Measurements from ENCODE around the gene FOXJ2. TPM values are rescaled to one million over a fixed set of nuclear protein-coding genes. Genes with fewer than 3 reads are reported as not detected.
"Not testable (repeated sequence)": the region's sequence is repeated elsewhere in the genome, so short reads cannot be mapped to it uniquely, and the experiment has no call there.

Gene FOXJ2
- total RNA-seq, 3 donors from 2014 or later: 11.1 to 14.2 (median 13.4) TPM

DNA sequence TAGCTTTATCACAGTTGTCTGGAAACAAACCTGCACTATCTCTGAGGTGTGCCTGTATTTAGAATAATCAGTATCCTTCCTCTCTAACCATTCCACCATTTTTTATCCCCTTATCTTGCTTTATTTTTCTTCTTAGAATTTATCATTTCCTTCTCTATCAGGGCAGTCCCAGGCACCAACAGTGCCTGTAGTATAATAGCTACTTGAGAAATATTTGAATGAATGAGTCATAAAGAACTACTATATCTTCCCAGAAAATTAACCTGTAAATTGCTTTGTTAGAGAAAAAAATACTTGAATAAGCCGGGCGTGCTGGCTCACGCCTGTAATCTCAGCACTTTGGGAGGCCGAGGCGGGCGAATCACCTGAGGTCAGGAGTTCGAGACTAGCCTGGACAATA lies 21.2 kb upstream of the FOXJ2 start:
- H3K4me1 ChIP-seq: no peaks in the 10 kb centered on the region
- H3K4me3 ChIP-seq: no peak overlapping the region
- no peaks in the 10 kb centered on the region for H3K9me3 ChIP-seq
- intact Hi-C loops (cut with DNase I; ENCODE audit: low total_unique reads): no loop called here
- H3K27ac ChIP-seq: no peak overlapping the region
- H3K36me3 ChIP-seq: no peaks in the 10 kb centered on the region
- TF ChIP-seq POLR2A (IDR thresholded peaks at IDR 0.05) (no peak), POLR2AphosphoS5 (IDR thresholded peaks at IDR 0.05) (no peak)
- peaks cover 0 to 18% of the 10 kb centered on the region in 2 donors for H3K27me3 ChIP-seq
- no peak for DNase-seq (ENCODE audit: low spot score in 2 of 2)

DNA sequence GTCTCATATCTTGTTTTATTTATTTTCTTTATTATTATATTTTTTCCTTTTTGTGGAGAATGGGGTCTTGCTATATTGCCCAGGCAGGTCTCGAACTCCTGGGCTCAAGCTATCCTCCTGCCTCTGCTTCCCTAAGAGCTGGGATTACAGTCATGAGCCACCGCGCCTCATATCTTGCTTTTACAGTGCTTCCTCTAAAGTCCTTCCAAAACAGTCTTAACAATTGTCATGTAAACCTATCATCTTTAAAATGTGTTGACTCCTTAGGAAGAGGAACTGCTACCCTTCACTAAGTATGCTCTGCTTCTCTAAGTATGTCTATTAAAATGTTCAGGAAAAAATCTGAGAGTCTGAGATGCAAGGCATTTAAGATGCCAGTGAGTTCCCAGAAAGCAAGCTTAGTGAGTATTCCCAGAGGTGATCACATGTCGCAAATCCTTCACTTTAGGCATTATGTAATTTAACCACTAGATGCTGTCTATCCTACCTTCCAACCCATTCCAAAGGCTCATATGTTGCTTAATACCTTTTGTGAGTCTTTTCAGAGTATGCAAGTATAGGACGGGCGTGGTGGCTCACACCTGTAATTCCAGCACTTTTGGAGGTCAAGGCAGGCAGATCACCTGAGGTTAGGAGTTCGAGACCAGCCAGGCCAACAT lies 19.7 kb upstream of the FOXJ2 start:
- H3K4me1 ChIP-seq: no peaks in the 10 kb centered on the region
- no peaks in the 10 kb centered on the region for H3K9me3 ChIP-seq
- peaks cover 3 to 19% of the 10 kb centered on the region in 2 donors for H3K27me3 ChIP-seq
- no peak overlapping the region for H3K27ac ChIP-seq
- no peaks in the 10 kb centered on the region for H3K36me3 ChIP-seq
- DNase-seq (ENCODE audit: low spot score in 2 of 2): no peak
- no peak overlapping the region for H3K4me3 ChIP-seq
- intact Hi-C loops (cut with DNase I; ENCODE audit: low total_unique reads): no loop called here
- TF ChIP-seq POLR2AphosphoS5 (IDR thresholded peaks at IDR 0.05) (no peak), POLR2A (IDR thresholded peaks at IDR 0.05) (no peak)
- TF ChIP-seq, protein P1, sequence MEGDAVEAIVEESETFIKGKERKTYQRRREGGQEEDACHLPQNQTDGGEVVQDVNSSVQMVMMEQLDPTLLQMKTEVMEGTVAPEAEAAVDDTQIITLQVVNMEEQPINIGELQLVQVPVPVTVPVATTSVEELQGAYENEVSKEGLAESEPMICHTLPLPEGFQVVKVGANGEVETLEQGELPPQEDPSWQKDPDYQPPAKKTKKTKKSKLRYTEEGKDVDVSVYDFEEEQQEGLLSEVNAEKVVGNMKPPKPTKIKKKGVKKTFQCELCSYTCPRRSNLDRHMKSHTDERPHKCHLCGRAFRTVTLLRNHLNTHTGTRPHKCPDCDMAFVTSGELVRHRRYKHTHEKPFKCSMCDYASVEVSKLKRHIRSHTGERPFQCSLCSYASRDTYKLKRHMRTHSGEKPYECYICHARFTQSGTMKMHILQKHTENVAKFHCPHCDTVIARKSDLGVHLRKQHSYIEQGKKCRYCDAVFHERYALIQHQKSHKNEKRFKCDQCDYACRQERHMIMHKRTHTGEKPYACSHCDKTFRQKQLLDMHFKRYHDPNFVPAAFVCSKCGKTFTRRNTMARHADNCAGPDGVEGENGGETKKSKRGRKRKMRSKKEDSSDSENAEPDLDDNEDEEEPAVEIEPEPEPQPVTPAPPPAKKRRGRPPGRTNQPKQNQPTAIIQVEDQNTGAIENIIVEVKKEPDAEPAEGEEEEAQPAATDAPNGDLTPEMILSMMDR (IDR thresholded peaks at IDR 0.05): no peak

DNA sequence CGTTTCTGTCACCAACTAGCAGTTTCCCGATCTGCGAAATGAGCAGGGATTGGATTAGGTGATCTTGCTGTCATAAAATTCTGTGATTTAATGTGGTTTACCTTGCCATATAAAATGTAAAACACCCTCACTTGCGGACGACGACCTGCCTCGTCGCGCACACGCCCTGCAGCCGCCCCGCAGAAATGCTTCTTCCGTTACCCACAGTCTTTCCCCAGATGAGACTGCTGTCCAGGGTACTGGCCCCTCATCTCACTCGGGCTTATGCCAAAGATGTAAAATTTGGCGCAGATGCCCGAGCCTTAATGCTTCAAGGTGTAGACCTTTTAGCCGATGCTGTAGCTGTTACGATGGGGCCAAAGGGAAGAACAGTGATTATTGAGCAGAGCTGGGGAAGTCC lies 17.7 kb upstream of the FOXJ2 start:
- H3K27ac ChIP-seq: no peak overlapping the region
- intact Hi-C loops (cut with DNase I; ENCODE audit: low total_unique reads): no loop called here
- H3K27me3 ChIP-seq: peaks cover 3 to 35% of the 10 kb centered on the region in 2 donors
- no peaks in the 10 kb centered on the region for H3K4me1 ChIP-seq
- H3K9me3 ChIP-seq: no peaks in the 10 kb centered on the region
- H3K36me3 ChIP-seq: no peaks in the 10 kb centered on the region
- TF ChIP-seq POLR2A (IDR thresholded peaks at IDR 0.05) (no peak), POLR2AphosphoS5 (IDR thresholded peaks at IDR 0.05) (no peak)
- TF ChIP-seq, protein P1 (IDR thresholded peaks at IDR 0.05): no peak
- DNase-seq (ENCODE audit: low spot score in 2 of 2): no peak
- no peak overlapping the region for H3K4me3 ChIP-seq

DNA sequence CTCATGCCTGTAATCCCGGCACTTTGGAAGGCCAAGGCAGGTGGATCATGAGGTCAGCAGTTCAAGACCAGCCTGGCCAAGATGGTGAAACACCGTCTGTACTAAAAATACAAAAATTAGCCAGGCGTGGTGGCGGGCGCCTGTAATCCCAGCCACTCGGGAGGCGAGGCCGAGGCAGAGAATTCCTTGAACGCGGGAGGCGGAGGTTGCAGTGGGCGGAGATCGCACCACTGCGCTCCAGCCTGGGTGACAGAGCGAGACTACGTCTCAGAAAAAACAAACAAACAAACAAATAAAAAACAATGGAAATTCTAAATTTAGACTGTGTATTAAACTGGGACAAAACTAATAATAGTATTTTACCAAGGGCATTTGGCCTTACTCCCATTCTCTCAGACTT lies 14.3 kb upstream of the FOXJ2 start:
- DNase-seq (ENCODE audit: low spot score in 2 of 2); intact Hi-C loops (cut with DNase I; ENCODE audit: low total_unique reads); H3K9me3 ChIP-seq; H3K4me1 ChIP-seq; H3K27ac ChIP-seq; H3K36me3 ChIP-seq: not testable (repeated sequence)
- Histone ChIP-seq H3K4me3 (peak overlapping the region in 2 of 3 donors; percentile 33 to 58), H3K27me3 (peaks cover 3 to 29% of the 10 kb centered on the region in 2 donors)

DNA sequence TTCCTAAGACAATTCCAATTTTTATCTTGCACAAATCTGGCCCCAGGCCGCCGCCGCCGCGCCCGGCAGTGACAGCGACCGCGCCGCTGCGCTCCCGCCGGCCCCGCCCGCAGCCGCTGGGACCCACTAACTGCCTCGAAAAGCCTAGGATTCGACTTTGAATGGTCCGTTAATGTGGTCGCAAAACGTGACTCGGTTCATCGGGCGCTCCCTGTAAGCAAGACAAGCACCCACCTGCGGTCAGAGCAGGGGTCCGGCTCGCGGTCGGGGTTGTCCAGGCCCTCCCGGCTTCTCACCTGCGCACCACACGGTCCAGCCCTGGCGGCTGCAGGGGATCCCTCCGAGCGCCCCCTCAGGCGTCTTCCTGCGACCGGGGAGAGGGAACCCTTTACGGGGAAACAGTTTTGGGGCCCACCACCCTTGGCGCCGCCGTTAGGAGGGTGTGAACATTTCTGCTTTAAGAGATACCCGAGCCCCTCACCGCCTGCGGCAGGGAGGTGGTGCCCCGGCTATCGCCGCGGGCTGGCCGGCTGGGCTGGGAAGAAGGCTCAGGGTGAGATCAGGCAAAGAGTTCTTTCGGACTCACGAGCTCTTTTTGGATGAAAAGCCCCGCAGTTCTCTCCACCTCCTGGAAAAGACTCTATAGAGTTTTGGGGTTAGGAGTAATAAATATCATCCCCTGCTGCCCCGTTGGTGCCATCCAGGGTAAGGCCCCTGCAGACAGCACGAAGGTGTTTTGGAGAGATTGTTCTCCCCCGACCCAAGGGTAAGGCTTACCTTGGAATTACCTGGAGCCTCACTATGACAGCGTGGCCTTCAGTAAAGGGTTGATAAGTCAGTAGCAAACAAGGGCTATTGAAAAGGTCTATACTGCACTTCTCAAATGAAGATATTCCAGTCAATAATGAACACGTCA lies 13.6 kb upstream of the FOXJ2 start:
- no peaks in the 10 kb centered on the region for H3K4me1 ChIP-seq
- TF ChIP-seq POLR2AphosphoS5 (IDR thresholded peaks at IDR 0.05): no peak
- TF ChIP-seq, protein P1 (IDR thresholded peaks at IDR 0.05): no peak
- TF ChIP-seq POLR2A (IDR thresholded peaks at IDR 0.05): no peak
- intact Hi-C loops (cut with DNase I; ENCODE audit: low total_unique reads): no loop called here
- no peak overlapping the region for H3K27ac ChIP-seq
- peak overlapping the region; percentile 27 to 58 (median 33) for H3K4me3 ChIP-seq
- H3K36me3 ChIP-seq: no peaks in the 10 kb centered on the region
- H3K27me3 ChIP-seq: peaks cover 3 to 29% of the 10 kb centered on the region in 2 donors
- no peaks in the 10 kb centered on the region for H3K9me3 ChIP-seq
- DNase-seq (ENCODE audit: low spot score in 2 of 2): no peak
